Measurements from ENCODE around the gene AP2B1.

AP2B1 gene

DNA sequence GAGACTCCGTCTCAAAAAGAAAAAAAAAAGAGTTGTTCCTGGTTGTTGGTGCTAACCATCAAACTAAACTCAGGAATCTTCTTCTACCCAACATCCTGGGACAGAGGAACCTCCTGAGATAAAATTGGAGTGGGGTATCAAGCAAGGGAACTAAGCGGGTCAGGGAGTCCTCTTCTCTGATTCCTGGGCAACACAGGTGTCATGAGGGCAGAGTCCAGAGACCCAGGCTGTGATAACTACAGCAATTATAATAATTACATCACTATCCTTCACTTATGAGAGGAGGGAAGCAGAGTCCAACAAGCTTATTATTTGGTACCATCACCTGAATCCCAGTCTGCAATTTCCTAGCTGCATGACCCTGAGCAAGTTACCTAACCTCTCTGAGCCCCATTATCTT is 181.7 kb downstream of the AP2B1 start:
- no peak for DNase-seq (ENCODE audit: low read depth in 2 of 2, low spot score in 1 of 2)

DNA sequence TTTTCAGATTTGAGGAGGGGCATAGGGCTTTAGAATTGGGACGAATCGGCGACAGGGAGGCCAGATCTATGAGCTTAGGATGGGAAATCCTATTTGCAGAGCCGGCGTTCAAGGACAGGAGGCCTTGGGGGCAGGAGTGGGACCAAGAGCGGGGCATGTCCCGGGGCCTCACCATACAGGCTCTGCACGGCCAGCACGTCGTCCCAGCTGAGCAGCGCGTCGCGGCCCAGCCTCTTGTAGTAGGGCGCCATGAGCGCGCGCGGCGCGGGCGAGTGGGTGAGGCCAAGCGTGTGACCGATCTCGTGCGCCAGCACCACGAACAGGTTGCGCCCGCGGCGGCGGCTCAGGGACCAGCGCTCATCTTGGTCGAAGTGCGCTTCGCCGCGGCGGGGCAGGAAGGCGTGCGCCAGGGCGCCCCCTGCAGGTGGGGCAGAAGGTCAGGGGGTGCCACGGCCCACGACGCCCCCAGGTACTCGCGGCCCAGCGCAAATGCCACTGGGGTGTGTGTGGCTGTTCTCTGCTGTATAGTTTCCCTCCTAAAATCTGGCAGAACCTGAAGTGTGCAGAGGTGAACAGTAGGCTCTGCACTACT is 182.9 kb downstream of the AP2B1 start:
- no peak for DNase-seq (ENCODE audit: low read depth in 2 of 2, low spot score in 1 of 2)

DNA sequence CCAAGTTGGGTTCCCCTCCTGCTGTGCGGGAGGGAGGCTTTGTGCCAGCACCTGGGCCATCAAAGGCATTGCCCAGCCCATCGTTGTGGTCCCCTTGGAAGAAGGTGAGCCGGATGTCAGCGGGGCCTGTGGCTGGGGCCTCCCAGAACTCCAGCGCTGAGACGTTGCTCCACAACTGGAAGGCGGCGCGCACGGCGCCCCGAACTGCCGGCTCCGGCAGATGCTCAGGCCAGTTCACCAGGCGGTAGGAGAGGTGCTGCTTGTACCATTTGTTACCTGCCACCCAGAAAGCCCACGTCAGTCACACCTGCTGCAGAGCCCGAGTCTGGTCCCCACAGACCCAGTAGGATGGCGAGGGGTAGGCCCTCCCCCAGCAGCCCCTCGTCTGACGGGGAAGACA is 186.0 kb downstream of the AP2B1 start:
- DNase-seq (ENCODE audit: low read depth in 2 of 2, low spot score in 1 of 2), result no peak

DNA sequence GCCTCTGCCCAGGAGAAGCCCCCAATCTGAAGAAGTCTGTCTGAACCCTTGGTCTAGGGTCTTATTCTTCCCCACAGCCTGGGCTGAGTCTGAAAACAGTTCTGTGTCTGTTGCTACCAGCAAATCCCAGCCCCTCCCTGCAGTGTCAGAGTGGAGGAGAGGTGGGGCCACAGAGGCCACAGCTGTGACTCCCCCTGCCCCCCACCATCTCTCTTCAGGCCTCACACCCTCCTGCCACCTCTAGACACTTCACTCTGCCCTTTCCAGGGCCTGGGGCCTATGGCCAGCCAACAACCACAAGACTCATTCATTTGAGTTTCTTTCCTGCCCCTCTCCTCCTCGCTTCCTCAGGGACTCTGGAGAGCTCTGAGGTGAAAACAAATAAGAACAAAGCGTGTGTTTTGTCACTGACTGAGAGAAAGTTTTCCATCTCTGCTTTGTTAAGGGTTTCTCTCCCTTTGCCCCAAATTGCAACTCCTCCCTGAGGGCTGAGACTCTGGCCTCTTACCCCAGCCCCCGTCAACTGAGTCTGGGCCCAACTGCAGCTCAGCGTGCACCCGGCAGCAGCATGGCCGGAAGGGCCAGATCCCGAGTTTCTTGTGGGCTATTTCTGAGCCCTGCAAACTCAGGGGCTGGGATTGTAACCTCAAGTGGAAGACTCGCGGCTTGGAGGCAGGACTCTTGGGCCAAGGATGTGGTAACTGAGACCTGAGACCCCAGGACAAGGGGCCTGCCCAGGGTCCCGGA is 186.7 kb downstream of the AP2B1 start:
- DNase-seq (ENCODE audit: low read depth in 2 of 2, low spot score in 1 of 2), result no peak

DNA sequence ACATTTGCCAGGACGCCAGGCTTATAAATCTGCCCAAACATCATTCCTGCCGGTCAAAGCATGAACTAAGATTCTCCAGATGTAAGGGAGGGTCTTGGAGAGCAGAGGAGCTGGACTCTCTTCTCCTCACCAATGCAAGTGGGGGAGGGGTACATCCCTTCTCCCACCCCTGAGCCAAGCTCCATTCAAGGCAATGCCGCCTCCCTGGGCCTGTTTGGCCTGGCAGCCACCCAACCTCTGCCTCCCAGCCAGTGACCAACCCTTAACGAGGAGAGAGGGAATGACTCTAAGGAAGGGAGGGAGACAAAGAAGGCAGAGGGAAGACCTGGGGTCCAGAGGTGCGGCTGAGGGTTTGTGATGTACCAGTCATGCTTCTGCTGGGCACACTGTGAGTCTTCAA is 187.4 kb downstream of the AP2B1 start:
- DNase-seq (ENCODE audit: low read depth in 2 of 2, low spot score in 1 of 2), result no peak

DNA sequence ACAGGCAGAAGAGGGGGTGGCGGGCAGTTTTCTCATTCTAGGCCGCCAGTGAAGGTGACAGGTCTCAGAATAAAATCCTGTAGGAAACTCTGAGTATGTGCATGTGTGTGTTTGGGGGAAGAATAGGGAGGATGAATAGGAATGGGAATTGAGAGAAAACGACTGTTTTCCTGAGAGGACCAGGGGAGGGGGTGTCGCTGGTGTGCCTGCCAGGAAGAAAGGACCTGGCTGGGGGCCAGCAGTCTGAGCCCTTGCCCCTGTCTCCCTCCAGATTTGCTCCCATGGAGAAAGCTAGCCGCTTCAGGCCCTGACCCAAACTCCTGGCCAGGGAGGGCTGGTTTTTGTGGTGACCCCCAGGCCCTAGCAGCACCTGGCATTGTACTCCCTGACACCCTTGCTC is 187.9 kb downstream of the AP2B1 start:
- DNase-seq (ENCODE audit: low read depth in 2 of 2, low spot score in 1 of 2), result no peak

DNA sequence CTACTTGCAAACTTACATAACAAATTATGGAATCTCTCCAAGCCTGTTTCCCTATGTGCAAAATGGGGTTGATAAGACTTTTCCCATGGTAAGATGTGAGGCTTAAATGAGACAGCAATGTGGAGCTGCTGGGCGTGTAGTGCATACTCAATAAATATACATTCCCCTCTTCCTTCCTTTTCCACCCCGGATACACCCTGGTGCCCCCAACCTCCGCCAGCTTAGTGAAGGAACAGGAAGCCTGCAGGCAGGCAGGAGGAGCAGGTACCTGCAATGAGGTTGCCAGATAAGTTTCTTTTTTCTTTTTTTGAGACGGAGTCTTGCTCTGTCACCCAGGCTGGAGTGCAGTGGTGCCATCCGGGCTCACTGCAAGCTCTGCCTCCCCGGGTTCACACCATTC is 188.5 kb downstream of the AP2B1 start:
- no peak for DNase-seq (ENCODE audit: low read depth in 2 of 2, low spot score in 1 of 2)

Data from stimulated activated CD8-positive, alpha-beta memory T cell treated with anti-CD3 and anti-CD28 coated beads, Interleukin-4, amount 100 ng/mL, for 1 hour (primary cell).